Endodermal cell (in vitro differentiated cells): Measurements from ENCODE around the gene CASK. TPM values are rescaled to one million over a fixed set of nuclear protein-coding genes. Genes with fewer than 3 reads are reported as not detected.

Experiments
- DNase-seq: peaks from one replicate; pipeline ENCODE4 v3.0.0-alpha.2; 2017
- H3K27ac ChIP-seq: 2 replicates; pipeline ENCODE4 v1.5.1; 2013; ENCODE audit warnings: mild to moderate bottlenecking, low read depth, low read length, moderate library complexity
- H3K27me3 ChIP-seq: 2 replicates; pipeline ENCODE4 v1.6.1; 2013; ENCODE audit warnings: mild to moderate bottlenecking, low read length, moderate library complexity; ENCODE audit not compliant: insufficient read depth, control insufficient read depth, poor library complexity, severe bottlenecking
- H3K36me3 ChIP-seq: 2 replicates; pipeline ENCODE4 v1.7.0; 2013; ENCODE audit warnings: mild to moderate bottlenecking, low read length, moderate library complexity; ENCODE audit not compliant: control insufficient read depth, insufficient read depth
- H3K4me1 ChIP-seq: one replicate; pipeline ENCODE4 v1.7.0; 2013; ENCODE audit warnings: low read length; ENCODE audit not compliant: control insufficient read depth, insufficient read depth
- H3K4me3 ChIP-seq: 2 replicates; pipeline ENCODE4 v1.5.1; 2013; ENCODE audit warnings: mild to moderate bottlenecking, low read length, moderate library complexity
- H3K9ac ChIP-seq: 2 replicates; pipeline ENCODE4 v1.6.1; 2013; ENCODE audit warnings: mild to moderate bottlenecking, low read length, moderate library complexity; ENCODE audit not compliant: poor library complexity, severe bottlenecking; ENCODE audit errors: extremely low read depth
- H3K9me3 ChIP-seq: 2 replicates; pipeline ENCODE4 v1.6.1; 2013; ENCODE audit warnings: mild to moderate bottlenecking, low read length, moderate library complexity; ENCODE audit not compliant: control insufficient read depth
- H3K27ac Mint-ChIP-seq: 2 replicates; pipeline ENCODE4 v1.8.0; 2020; ENCODE audit warnings: mixed read lengths
- H3K27me3 Mint-ChIP-seq: 2 replicates; pipeline ENCODE4 v1.8.0; 2021; ENCODE audit warnings: mild to moderate bottlenecking, mixed read lengths; ENCODE audit not compliant: insufficient read depth
- H3K36me3 Mint-ChIP-seq: 2 replicates; pipeline ENCODE4 v1.8.0; 2020; ENCODE audit warnings: low read depth, mixed read lengths
- H3K4me1 Mint-ChIP-seq: 2 replicates; pipeline ENCODE4 v1.8.0; 2020; ENCODE audit warnings: mixed read lengths
- H3K4me3 Mint-ChIP-seq: 2 replicates; pipeline ENCODE4 v1.8.0; 2020; ENCODE audit warnings: mild to moderate bottlenecking, moderate library complexity, mixed read lengths
- H3K9me3 Mint-ChIP-seq: 2 replicates; pipeline ENCODE4 v1.8.0; 2020; ENCODE audit warnings: mild to moderate bottlenecking, mixed read lengths
- WGBS, 2 experiments: methylation state at CpG; one replicate each; pipeline versions ENCODE4 v1.1.5 to v1.1.7; 2013; ENCODE audit warnings: missing lambda C conversion rate in 2 of 2, mixed read lengths in 1 of 2; ENCODE audit not compliant: insufficient coverage in 1 of 2, insufficient read length in 1 of 2; 5-methylcytosine and 5-hydroxymethylcytosine counted together
- total RNA-seq, 2 donors: library from RNA; stranded (reverse); fragmentation: NEBNext Ultra II Directional in 1 of 2; extraction: Animal tissue kit (Norgen Biotek cat#: 25700) in 1 of 2; gene quantifications; 2 replicates in 1 of 2; 3 replicates in 1 of 2; pipeline ENCODE4 v1.2.1, GENCODE V29; 2021
- TF ChIP-seq, protein P1 (sequence below): fragments of 200-600 bp; sonication (generic); conservative IDR thresholded peaks from 2 replicates; pipeline ENCODE4 v1.5.0; 2021; ENCODE audit warnings: antibody characterized with exemption, mild to moderate bottlenecking

Gene CASK
- total RNA-seq, 2 donors from 2014 or later, result 79.1 to 87.1 TPM

DNA sequence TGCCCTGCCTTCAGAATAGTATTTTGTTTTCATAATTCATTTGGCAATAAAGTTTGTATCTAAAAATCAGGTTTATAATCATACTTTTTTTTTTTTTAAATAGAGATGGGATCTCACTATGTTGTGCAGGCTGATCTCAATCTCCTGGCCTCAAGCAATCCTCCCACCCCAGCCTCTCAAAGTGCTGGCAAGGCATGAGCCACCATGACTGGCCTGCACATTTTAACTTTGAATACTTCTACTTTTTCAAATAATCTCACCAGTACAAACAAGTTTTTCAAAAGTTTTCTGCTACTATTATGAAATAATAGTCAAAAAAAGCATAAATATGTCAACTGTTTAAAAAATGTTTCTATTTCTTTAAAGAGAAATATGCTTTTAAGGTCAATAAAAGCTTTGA is 304.1 kb downstream of the CASK start:
- Histone ChIP-seq H3K4me1 (no peaks in the 10 kb centered on the region), H3K27ac (no peak overlapping the region), H3K36me3 (peaks cover 4% of the 10 kb centered on the region), H3K9ac (no peak overlapping the region), H3K27me3 (no peaks in the 10 kb centered on the region), H3K9me3 (no peaks in the 10 kb centered on the region), H3K4me3 (no peak overlapping the region)
- TF ChIP-seq, protein P1, sequence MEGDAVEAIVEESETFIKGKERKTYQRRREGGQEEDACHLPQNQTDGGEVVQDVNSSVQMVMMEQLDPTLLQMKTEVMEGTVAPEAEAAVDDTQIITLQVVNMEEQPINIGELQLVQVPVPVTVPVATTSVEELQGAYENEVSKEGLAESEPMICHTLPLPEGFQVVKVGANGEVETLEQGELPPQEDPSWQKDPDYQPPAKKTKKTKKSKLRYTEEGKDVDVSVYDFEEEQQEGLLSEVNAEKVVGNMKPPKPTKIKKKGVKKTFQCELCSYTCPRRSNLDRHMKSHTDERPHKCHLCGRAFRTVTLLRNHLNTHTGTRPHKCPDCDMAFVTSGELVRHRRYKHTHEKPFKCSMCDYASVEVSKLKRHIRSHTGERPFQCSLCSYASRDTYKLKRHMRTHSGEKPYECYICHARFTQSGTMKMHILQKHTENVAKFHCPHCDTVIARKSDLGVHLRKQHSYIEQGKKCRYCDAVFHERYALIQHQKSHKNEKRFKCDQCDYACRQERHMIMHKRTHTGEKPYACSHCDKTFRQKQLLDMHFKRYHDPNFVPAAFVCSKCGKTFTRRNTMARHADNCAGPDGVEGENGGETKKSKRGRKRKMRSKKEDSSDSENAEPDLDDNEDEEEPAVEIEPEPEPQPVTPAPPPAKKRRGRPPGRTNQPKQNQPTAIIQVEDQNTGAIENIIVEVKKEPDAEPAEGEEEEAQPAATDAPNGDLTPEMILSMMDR, result no peak
- Mint-ChIP-seq H3K9me3 (peaks cover 28% of the 10 kb centered on the region), H3K27me3 (no peaks in the 10 kb centered on the region), H3K4me3 (no peak overlapping the region), H3K4me1 (peaks cover 9% of the 10 kb centered on the region), H3K27ac (no peak overlapping the region), H3K36me3 (peaks cover 3% of the 10 kb centered on the region)
- DNase-seq, result no peak

DNA sequence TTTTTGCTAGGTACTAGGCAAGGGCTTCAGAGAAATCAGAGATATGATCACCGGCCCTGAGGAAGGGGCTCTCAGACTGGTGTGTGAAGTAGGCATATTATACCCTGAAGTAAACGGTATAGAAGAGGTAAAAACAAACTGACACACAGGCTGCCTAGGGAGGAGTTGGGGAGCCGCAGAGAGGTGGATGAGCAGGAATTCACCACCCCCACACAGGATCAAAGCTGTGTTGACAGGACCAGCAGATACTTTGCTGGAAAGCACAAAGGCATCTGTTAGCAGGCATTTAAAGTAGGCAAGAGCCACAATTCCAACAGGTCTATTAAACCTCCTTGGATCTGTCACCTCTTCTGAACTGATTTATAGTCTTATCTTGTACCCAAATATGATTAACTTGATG is 306.4 kb downstream of the CASK start:
- peak; percentile 64 for DNase-seq
- no peaks in the 10 kb centered on the region for H3K36me3 ChIP-seq
- Mint-ChIP-seq H3K9me3 (peaks cover 30% of the 10 kb centered on the region), H3K27ac (no peak overlapping the region), H3K27me3 (no peaks in the 10 kb centered on the region), H3K4me3 (no peak overlapping the region), H3K36me3 (peaks cover 3% of the 10 kb centered on the region), H3K4me1 (peaks cover 7% of the 10 kb centered on the region)
- TF ChIP-seq, protein P1, result no peak
- no peak overlapping the region for H3K9ac ChIP-seq
- H3K4me3 ChIP-seq, result no peak overlapping the region
- H3K9me3 ChIP-seq, result no peaks in the 10 kb centered on the region
- H3K4me1 ChIP-seq, result no peaks in the 10 kb centered on the region
- H3K27ac ChIP-seq, result no peak overlapping the region
- 67 to 100% methylated on average over 1 to 2 of the region's 3 CpGs for WGBS, 2 experiments
- no peaks in the 10 kb centered on the region for H3K27me3 ChIP-seq

GRCh38 chrX:41616255-41616654 is 307.1 kb downstream of the CASK start:
- Histone ChIP-seq H3K36me3 (no peaks in the 10 kb centered on the region), H3K9ac (no peak overlapping the region), H3K27ac (no peak overlapping the region), H3K9me3 (no peaks in the 10 kb centered on the region), H3K4me3 (no peak overlapping the region), H3K27me3 (no peaks in the 10 kb centered on the region), H3K4me1 (no peaks in the 10 kb centered on the region)
- H3K27ac Mint-ChIP-seq, result no peak overlapping the region
- TF ChIP-seq, protein P1, result no peak
- no peak for DNase-seq
- no peak overlapping the region for H3K4me3 Mint-ChIP-seq
- H3K9me3 Mint-ChIP-seq, result peaks cover 31% of the 10 kb centered on the region
- H3K27me3 Mint-ChIP-seq, result no peaks in the 10 kb centered on the region
- peaks cover 3% of the 10 kb centered on the region for H3K36me3 Mint-ChIP-seq
- H3K4me1 Mint-ChIP-seq, result peaks cover 3% of the 10 kb centered on the region
